Lower lobe of right lung (tissue), 2 donors: Measurements from ENCODE around the gene DDX3X. TPM values are rescaled to one million over a fixed set of nuclear protein-coding genes. Genes with fewer than 3 reads are reported as not detected.

Experiments used
- ATAC-seq, 2 donors: fragments of 200-7000 bp; cut with Tn5 transposase; one replicate each; pipeline ENCODE4 v1.9.1; 2020 to 2022; ENCODE audit warnings: mild to moderate bottlenecking in 2 of 2, moderate library complexity in 2 of 2
- DNase-seq: peaks from one replicate; pipeline ENCODE4 v3.0.0-alpha.2; 2020
- H3K27ac ChIP-seq: fragments of 200-600 bp; one replicate; pipeline ENCODE4 v1.8.0; 2022
- H3K27me3 ChIP-seq: fragments of 200-600 bp; one replicate; pipeline ENCODE4 v1.8.0; 2022; ENCODE audit warnings: low read depth
- H3K36me3 ChIP-seq: fragments of 200-600 bp; one replicate; pipeline ENCODE4 v1.8.0; 2022; ENCODE audit warnings: mild to moderate bottlenecking
- H3K4me1 ChIP-seq: fragments of 200-600 bp; one replicate; pipeline ENCODE4 v1.8.0; 2022
- H3K4me3 ChIP-seq: fragments of 200-600 bp; one replicate; pipeline ENCODE4 v1.8.0; 2022; ENCODE audit warnings: mild to moderate bottlenecking
- H3K9me3 ChIP-seq: fragments of 200-600 bp; one replicate; pipeline ENCODE4 v1.8.0; 2022
- CTCF ChIP-seq: fragments of 200-600 bp; IDR thresholded peaks from one replicate; pipeline ENCODE4 v1.8.0; 2022; ENCODE audit warnings: antibody characterized with exemption, mild to moderate bottlenecking
- intact Hi-C: fragments of 100-400 bp; cut with DNase I; formaldehyde crosslinking; loops from one replicate; pipeline ENCODE4 v1.11.0; 2022
- total RNA-seq: library from RNA; stranded (reverse); fragmentation: NEBNext Ultra II Directional; extraction: Animal tissue kit (Norgen Biotek cat#: 25700); gene quantifications from one replicate; pipeline ENCODE4 v1.2.1, GENCODE V29; 2021
- donor health status: DM: no; HTN: yes; CAD: no; lungs with severe emphysema.

DDX3X gene
- total RNA-seq, 1 donor from 2014 or later: 227 TPM

DNA sequence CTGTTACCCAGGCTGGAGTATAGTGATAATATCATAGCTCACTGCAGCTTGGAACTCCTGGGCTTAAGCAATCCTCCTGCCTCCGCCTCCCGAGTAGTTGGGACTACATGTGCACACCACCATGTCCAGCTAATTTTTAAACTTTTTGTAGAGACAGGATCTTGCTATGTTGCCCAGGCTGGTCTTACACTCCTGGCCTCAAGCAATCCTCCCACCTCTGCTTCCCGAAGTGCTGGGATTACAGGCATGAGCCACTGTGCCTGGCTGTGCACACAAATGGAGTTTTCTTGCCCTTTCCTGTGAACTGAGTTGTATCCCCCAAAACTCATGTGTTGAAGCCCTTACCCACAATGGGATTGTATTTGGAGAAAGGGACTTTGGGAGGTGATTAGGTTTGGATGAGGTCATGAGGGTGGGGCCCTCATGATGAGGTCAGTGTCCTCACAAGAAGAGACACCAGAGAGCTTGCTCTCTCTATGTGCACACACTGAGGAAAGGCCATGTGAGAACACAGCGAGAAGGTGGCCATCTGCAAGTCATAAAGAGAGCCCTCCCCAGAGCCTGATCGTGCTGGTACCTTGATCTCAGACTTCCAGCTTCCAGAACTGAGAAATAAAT lies 40.1 kb downstream of the DDX3X start:
- DNase-seq: no peak
- Histone ChIP-seq H3K27ac (no peak overlapping the region), H3K27me3 (no peaks in the 10 kb centered on the region), H3K4me1 (no peaks in the 10 kb centered on the region), H3K36me3 (no peaks in the 10 kb centered on the region), H3K4me3 (no peak overlapping the region), H3K9me3 (no peaks in the 10 kb centered on the region)
- intact Hi-C loops: no loop called here
- no peak for TF ChIP-seq CTCF
- no peak for ATAC-seq

DNA sequence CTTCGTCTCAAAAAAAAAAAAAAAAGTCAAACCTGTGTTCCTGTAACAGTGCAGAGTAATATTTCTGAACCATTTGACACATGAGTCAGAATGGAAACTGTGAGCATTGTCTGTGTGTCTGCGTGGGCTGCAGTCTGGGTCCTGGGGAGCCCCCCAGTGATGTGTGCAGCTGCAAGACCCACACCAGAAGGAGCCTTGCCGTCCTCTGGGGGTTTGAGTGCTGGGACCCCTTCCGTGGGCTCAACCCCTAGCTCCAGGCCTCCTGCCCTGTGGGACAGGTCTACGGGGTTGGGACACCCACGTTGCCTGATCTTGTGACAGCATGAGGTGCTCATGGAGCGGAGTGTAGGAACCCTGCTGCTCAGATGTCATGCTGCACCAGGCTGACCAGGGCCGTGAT lies 43.7 kb downstream of the DDX3X start:
- Histone ChIP-seq H3K4me3 (no peak overlapping the region), H3K27me3 (no peaks in the 10 kb centered on the region), H3K27ac (no peak overlapping the region), H3K9me3 (no peaks in the 10 kb centered on the region), H3K36me3 (no peaks in the 10 kb centered on the region), H3K4me1 (no peaks in the 10 kb centered on the region)
- ATAC-seq (no peak), DNase-seq (no peak)
- TF ChIP-seq CTCF: no peak
- intact Hi-C loops: no loop called here

GRCh38 chrX:41381685-41382084 lies 47.7 kb downstream of the DDX3X start:
- Histone ChIP-seq H3K4me3 (no peak overlapping the region), H3K36me3 (no peaks in the 10 kb centered on the region), H3K9me3 (no peaks in the 10 kb centered on the region), H3K4me1 (no peaks in the 10 kb centered on the region), H3K27ac (no peak overlapping the region), H3K27me3 (no peaks in the 10 kb centered on the region)
- intact Hi-C loops: no loop called here
- TF ChIP-seq CTCF: no peak
- DNase-seq (peak; percentile 61), ATAC-seq (peak; percentile 51 to 77)

- Histone ChIP-seq H3K27ac (peak overlapping the region; percentile 13), H3K4me1 (no peaks in the 10 kb centered on the region), H3K9me3 (no peaks in the 10 kb centered on the region), H3K4me3 (no peak overlapping the region), H3K27me3 (no peaks in the 10 kb centered on the region), H3K36me3 (no peaks in the 10 kb centered on the region)
- intact Hi-C loops: no loop called here
- DNase-seq (no peak), ATAC-seq (peak; percentile 43 to 45)
- TF ChIP-seq CTCF: no peak
These were observed 49.0 kb downstream of the DDX3X start for GRCh38 chrX:41382714-41383645.

DNA sequence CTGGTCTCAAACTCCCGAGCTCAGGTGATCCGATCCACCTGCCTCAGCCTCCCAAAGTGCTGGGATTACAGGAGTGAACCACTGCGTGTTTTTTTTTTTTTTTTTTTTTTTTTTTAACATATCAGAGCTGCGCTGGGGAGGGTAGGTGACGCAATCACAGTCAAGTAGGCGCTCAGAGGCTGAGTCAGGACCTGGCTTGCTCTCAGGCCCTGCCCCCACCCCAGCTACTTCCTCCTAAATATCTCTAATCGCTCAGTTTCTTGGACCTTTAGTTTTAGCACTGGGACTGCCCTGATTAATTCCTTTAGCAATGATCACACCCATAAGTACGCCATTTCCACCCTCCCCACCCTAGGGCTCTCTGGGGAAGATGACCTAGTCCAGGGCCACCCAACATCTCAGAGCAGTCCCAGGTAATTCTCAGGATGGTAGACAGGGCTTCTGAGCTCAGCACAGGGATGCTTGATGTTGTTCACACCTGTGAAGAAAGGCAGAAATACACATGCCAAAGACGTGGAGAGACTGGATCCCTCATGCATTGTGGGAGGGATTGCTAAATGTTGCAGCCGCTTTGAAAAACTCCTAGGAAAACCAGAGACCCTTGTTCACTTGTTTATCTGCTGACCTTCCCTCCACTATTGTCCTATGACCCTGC lies 50.2 kb downstream of the DDX3X start:
- Histone ChIP-seq H3K4me1 (no peaks in the 10 kb centered on the region), H3K27ac (peak overlapping the region; percentile 53), H3K4me3 (no peak overlapping the region), H3K27me3 (no peaks in the 10 kb centered on the region), H3K36me3 (no peaks in the 10 kb centered on the region), H3K9me3 (no peaks in the 10 kb centered on the region)
- peak; percentile 93 to 94 for ATAC-seq
- TF ChIP-seq CTCF: no peak
- DNase-seq: peak; percentile 88
- intact Hi-C loops: no loop called here
